22Rv1 (cell line): ENCODE data around the gene RBM18.
A peak's percentile ranks its signal among the peaks of the same experiment; 100 is the strongest.

Source experiments
- H3K27ac ChIP-seq: fragments of 450-650 bp; 2 replicates; pipeline ENCODE4 v1.5.1; 2017
- CTCF ChIP-seq: fragments of 450-650 bp; IDR thresholded peaks from 2 replicates; pipeline ENCODE4 v1.5.1; 2017; ENCODE audit warnings: mild to moderate bottlenecking
- ZFX ChIP-seq: fragments of 450-650 bp; IDR thresholded peaks from 2 replicates; pipeline ENCODE4 v1.6.1; 2017; ENCODE audit warnings: antibody characterized with exemption, borderline replicate concordance

Gene RBM18

GRCh38 chr9:122264360-122265148, at the start of gene RBM18, which contains the start of gene MRRF:
TSS of gene RBM18 (minus strand) at chr9:122264840. CDS start at chr9:122261492, 3,348 bp downstream.
TSS of gene MRRF (plus strand) at chr9:122264882. CDS start at chr9:122270892, 6,010 bp downstream.
- TF ChIP-seq ZFX (no peak), CTCF (no peak)
- peak within 1 kb of the TSS; percentile 85 for H3K27ac ChIP-seq

- H3K27ac ChIP-seq = no peak overlapping the region
- TF ChIP-seq ZFX (no peak), CTCF (no peak)
Observed at GRCh38 chr9:122314165-122314564, 49.5 kb upstream of the RBM18 start.

GRCh38 chr9:122309861-122310260, 45.2 kb upstream of the RBM18 start:
- TF ChIP-seq CTCF = no peak
- TF ChIP-seq ZFX = no peak

GRCh38 chr9:122307925-122308324, 43.3 kb upstream of the RBM18 start:
- TF ChIP-seq ZFX = no peak
- no peak for TF ChIP-seq CTCF
- H3K27ac ChIP-seq = no peak overlapping the region

More at GRCh38 chr9:122309861-122310260, 45.2 kb upstream of the RBM18 start:
- no peak overlapping the region for H3K27ac ChIP-seq

GRCh38 chr9:122307061-122307460, 42.4 kb upstream of the RBM18 start:
- TF ChIP-seq ZFX (no peak), CTCF (no peak)
- no peak overlapping the region for H3K27ac ChIP-seq

- TF ChIP-seq ZFX = no peak
- no peak for TF ChIP-seq CTCF
- H3K27ac ChIP-seq = no peak overlapping the region
Observed at GRCh38 chr9:122302237-122303093, 37.8 kb upstream of the RBM18 start.
